Rectal smooth muscle tissue (tissue), 1 donor: ENCODE results near the gene PCYOX1L.

Experiments
- H3K27ac ChIP-seq: one replicate; pipeline ENCODE4 v1.7.0; 2013; ENCODE audit warnings: low read depth, low read length, inconsistent platforms
- H3K27me3 ChIP-seq: one replicate; pipeline ENCODE4 v1.7.0; 2013; ENCODE audit warnings: low read length; ENCODE audit not compliant: control insufficient read depth, insufficient read depth
- H3K36me3 ChIP-seq: one replicate; pipeline ENCODE4 v1.7.0; 2013; ENCODE audit warnings: low read length; ENCODE audit not compliant: control insufficient read depth, insufficient read depth
- H3K4me1 ChIP-seq: one replicate; pipeline ENCODE4 v1.7.0; 2013; ENCODE audit warnings: low read length; ENCODE audit not compliant: control insufficient read depth, insufficient read depth
- H3K4me3 ChIP-seq: one replicate; pipeline ENCODE4 v1.7.0; 2013; ENCODE audit warnings: low read length
- H3K9ac ChIP-seq: one replicate; pipeline ENCODE4 v1.7.0; 2013; ENCODE audit warnings: low read length

The PCYOX1L gene

DNA sequence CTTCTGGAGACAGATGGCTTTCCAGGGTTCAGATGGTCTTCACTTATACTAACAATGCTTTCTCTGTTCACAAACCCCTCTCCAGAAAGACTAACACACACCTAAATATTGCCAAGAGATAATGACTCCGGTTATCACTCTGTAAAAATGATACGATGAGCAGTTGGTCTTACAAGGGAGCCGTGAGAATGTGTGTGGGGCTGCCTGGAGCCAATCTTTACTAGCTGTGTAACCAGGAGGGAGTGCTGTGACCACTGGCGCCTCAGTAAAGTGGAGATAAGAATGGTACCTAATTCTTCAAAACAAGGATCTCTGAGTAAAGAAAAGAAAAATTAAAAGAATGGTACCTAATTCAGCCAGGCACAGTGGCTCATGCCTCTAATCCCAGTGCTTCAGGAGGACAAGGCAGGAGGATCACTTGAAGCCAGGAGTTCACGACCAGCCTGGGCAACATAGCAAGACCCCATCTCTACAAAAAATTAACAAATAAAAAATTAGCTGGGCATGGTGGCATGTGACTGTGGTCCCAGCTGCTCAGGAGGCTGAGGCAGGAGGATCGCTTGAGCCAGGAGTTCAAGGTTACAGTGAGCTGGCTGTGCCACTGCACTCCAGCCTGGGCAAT lies 61.2 kb downstream of the PCYOX1L start:
- Histone ChIP-seq H3K9ac (no peak overlapping the region), H3K27ac (peak overlapping the region; percentile 99), H3K4me1 (peaks cover 72% of the 10 kb centered on the region), H3K4me3 (peak overlapping the region; percentile 24), H3K36me3 (peaks cover 58% of the 10 kb centered on the region), H3K27me3 (no peaks in the 10 kb centered on the region)
